Lower lobe of right lung (tissue), 2 donors: ENCODE data around the gene OR5V1. TPM values are rescaled to one million over a fixed set of nuclear protein-coding genes. Genes with fewer than 3 reads are reported as not detected.
"Not testable (repeated sequence)": the region's sequence is repeated elsewhere in the genome, so short reads cannot be mapped to it uniquely, and the experiment has no call there.

ENCODE experiments used
- ATAC-seq, 2 donors: fragments of 200-7000 bp; cut with Tn5 transposase; one replicate each; pipeline ENCODE4 v1.9.1; 2020 to 2022; ENCODE audit warnings: mild to moderate bottlenecking in 2 of 2, moderate library complexity in 2 of 2
- DNase-seq: peaks from one replicate; pipeline ENCODE4 v3.0.0-alpha.2; 2020
- H3K27ac ChIP-seq: fragments of 200-600 bp; one replicate; pipeline ENCODE4 v1.8.0; 2022
- H3K27me3 ChIP-seq: fragments of 200-600 bp; one replicate; pipeline ENCODE4 v1.8.0; 2022; ENCODE audit warnings: low read depth
- H3K36me3 ChIP-seq: fragments of 200-600 bp; one replicate; pipeline ENCODE4 v1.8.0; 2022; ENCODE audit warnings: mild to moderate bottlenecking
- H3K4me1 ChIP-seq: fragments of 200-600 bp; one replicate; pipeline ENCODE4 v1.8.0; 2022
- H3K4me3 ChIP-seq: fragments of 200-600 bp; one replicate; pipeline ENCODE4 v1.8.0; 2022; ENCODE audit warnings: mild to moderate bottlenecking
- H3K9me3 ChIP-seq: fragments of 200-600 bp; one replicate; pipeline ENCODE4 v1.8.0; 2022
- intact Hi-C: fragments of 100-400 bp; cut with DNase I; formaldehyde crosslinking; loops from one replicate; pipeline ENCODE4 v1.11.0; 2022
- total RNA-seq: library from RNA; stranded (reverse); fragmentation: NEBNext Ultra II Directional; extraction: Animal tissue kit (Norgen Biotek cat#: 25700); gene quantifications from one replicate; pipeline ENCODE4 v1.2.1, GENCODE V29; 2021
- TF ChIP-seq, protein P1 (sequence below): fragments of 200-600 bp; IDR thresholded peaks from one replicate; pipeline ENCODE4 v1.8.0; 2022; ENCODE audit warnings: antibody characterized with exemption, mild to moderate bottlenecking
- donor health status: DM: no; HTN: yes; CAD: no; lungs with severe emphysema.

The OR5V1 gene
- total RNA-seq, 1 donor from 2014 or later, result not detected

- Histone ChIP-seq H3K4me3 (no peak overlapping the region), H3K36me3 (no peaks in the 10 kb centered on the region), H3K4me1 (no peaks in the 10 kb centered on the region), H3K27ac (no peak overlapping the region), H3K9me3 (no peaks in the 10 kb centered on the region), H3K27me3 (no peaks in the 10 kb centered on the region)
- intact Hi-C loops, result no loop called here
- TF ChIP-seq, protein P1, sequence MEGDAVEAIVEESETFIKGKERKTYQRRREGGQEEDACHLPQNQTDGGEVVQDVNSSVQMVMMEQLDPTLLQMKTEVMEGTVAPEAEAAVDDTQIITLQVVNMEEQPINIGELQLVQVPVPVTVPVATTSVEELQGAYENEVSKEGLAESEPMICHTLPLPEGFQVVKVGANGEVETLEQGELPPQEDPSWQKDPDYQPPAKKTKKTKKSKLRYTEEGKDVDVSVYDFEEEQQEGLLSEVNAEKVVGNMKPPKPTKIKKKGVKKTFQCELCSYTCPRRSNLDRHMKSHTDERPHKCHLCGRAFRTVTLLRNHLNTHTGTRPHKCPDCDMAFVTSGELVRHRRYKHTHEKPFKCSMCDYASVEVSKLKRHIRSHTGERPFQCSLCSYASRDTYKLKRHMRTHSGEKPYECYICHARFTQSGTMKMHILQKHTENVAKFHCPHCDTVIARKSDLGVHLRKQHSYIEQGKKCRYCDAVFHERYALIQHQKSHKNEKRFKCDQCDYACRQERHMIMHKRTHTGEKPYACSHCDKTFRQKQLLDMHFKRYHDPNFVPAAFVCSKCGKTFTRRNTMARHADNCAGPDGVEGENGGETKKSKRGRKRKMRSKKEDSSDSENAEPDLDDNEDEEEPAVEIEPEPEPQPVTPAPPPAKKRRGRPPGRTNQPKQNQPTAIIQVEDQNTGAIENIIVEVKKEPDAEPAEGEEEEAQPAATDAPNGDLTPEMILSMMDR, result no peak
- ATAC-seq (no peak), DNase-seq (no peak)
Measured at GRCh38 chr6:29336269-29336668, 32.4 kb downstream of the OR5V1 start.

- ATAC-seq (no peak), DNase-seq (no peak)
- TF ChIP-seq, protein P1, result no peak
- no peak overlapping the region for H3K27ac ChIP-seq
- H3K27me3 ChIP-seq, result no peaks in the 10 kb centered on the region
- H3K9me3 ChIP-seq, result no peaks in the 10 kb centered on the region
- no peaks in the 10 kb centered on the region for H3K4me1 ChIP-seq
- no peaks in the 10 kb centered on the region for H3K36me3 ChIP-seq
- intact Hi-C loops, result no loop called here
- H3K4me3 ChIP-seq, result no peak overlapping the region
Measured at GRCh38 chr6:29332676-29333075, 36.0 kb downstream of the OR5V1 start.

DNA sequence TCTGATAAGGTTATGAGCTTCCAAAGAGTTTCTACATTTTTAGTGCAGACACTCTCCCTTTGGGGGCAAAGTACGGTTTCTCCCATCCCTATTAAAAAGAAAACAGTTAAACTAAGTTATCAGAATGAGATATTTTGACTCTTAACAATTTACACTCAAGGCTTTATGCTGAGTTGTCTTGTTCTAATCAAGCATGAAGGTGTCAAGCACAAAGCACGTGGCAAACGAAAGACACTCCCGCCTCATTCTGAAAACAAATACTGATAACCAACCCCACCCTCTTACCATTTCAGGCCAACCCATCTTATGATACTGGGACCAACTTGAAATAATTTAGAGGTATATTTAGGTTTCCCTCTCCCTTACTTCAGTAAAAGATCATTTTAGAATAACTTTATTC is 42.9 kb downstream of the OR5V1 start:
- Histone ChIP-seq H3K4me3 (no peak overlapping the region), H3K4me1 (no peaks in the 10 kb centered on the region), H3K27ac (no peak overlapping the region), H3K36me3 (no peaks in the 10 kb centered on the region), H3K9me3 (no peaks in the 10 kb centered on the region), H3K27me3 (no peaks in the 10 kb centered on the region)
- ATAC-seq, result no peak
- TF ChIP-seq, protein P1, result no peak
- intact Hi-C loops, result no loop called here
- no peak for DNase-seq

DNA sequence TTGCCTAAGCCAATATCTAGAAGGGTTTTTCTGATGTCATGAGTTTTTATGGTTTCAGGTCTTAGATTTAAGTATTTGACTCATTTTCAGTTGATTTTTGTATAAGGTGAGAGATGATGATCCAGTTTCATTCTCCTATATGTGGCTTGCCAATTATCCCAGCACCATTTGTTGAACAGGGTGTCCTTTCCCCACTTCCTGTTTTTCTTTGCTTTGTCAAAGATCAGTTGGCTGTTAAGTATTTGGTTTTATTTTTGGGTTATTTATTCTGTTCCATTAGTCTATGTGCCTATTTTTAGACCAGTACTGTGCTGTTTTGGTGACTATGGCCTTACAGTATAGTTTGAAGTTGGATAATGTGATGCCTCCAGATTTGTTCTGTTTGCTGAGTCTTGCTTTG is 45.3 kb downstream of the OR5V1 start:
- H3K36me3 ChIP-seq, intact Hi-C loops, DNase-seq: not testable (repeated sequence)

DNA sequence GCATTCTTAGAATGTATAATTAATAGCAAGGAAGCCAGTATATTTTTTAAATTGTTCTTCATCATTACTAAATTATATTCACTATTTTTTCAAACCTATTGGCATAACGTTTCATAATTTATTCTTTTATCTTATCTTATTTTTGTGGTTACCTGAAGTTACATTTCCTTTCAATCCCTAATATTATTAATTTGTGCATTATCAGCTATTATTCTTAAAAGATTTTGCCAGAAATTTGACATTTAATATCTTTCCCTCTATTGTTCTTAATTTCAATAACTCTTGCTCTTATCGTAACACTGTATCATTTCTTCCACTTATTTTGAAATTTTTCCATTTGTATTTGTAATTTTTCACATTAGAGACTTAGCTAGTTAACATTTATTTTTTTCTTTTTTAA is 48.7 kb downstream of the OR5V1 start:
- intact Hi-C loops, result no loop called here
- ATAC-seq, result no peak
- Histone ChIP-seq H3K4me3 (no peak overlapping the region), H3K36me3 (no peaks in the 10 kb centered on the region), H3K27ac (no peak overlapping the region), H3K4me1 (no peaks in the 10 kb centered on the region), H3K27me3 (no peaks in the 10 kb centered on the region), H3K9me3 (no peaks in the 10 kb centered on the region)
- no peak for DNase-seq
- TF ChIP-seq, protein P1, result no peak

More for the DNA sequence above, 45.3 kb downstream of the OR5V1 start:
- ATAC-seq, H3K27ac ChIP-seq, H3K4me3 ChIP-seq, H3K4me1 ChIP-seq, H3K9me3 ChIP-seq, H3K27me3 ChIP-seq: not testable (repeated sequence)

Other genes with a start within 250 kb of the OR5V1 start
- gene OR2J2, start 198.0 kb downstream of the OR5V1 start, total RNA-seq, result not detected
- gene OR14J1, start 67.2 kb downstream of the OR5V1 start, total RNA-seq, result not detected
- gene OR12D3, start 6.4 kb upstream of the OR5V1 start, total RNA-seq, result not detected
- gene OR12D2, start 26.8 kb upstream of the OR5V1 start, total RNA-seq, result not detected
- not detected for gene OR12D1, start 46.1 kb upstream of the OR5V1 start, total RNA-seq
- gene OR10C1, start 70.4 kb upstream of the OR5V1 start, total RNA-seq, result not detected
- gene OR11A1, start 88.2 kb upstream of the OR5V1 start, total RNA-seq, result not detected
- gene OR2H1, start 88.3 kb upstream of the OR5V1 start, total RNA-seq, result not detected
- 0.50 TPM for gene MAS1L, start 119.1 kb upstream of the OR5V1 start, total RNA-seq
- 1.9 TPM for gene UBD, start 190.9 kb upstream of the OR5V1 start, total RNA-seq
- not detected for gene OR2H2, start 216.3 kb upstream of the OR5V1 start, total RNA-seq